GM19043 (cell line): Measurements from ENCODE around the gene AURKB.
A peak's percentile ranks its signal among the peaks of the same experiment; 100 is the strongest.

ENCODE experiments used
- ATAC-seq: cut with Tn5 transposase; IDR thresholded peaks from one replicate; pipeline ENCODE4 v1.9.1; 2021; ENCODE audit warnings: low read depth; ENCODE audit not compliant: unreplicated experiment

AURKB gene

DNA sequence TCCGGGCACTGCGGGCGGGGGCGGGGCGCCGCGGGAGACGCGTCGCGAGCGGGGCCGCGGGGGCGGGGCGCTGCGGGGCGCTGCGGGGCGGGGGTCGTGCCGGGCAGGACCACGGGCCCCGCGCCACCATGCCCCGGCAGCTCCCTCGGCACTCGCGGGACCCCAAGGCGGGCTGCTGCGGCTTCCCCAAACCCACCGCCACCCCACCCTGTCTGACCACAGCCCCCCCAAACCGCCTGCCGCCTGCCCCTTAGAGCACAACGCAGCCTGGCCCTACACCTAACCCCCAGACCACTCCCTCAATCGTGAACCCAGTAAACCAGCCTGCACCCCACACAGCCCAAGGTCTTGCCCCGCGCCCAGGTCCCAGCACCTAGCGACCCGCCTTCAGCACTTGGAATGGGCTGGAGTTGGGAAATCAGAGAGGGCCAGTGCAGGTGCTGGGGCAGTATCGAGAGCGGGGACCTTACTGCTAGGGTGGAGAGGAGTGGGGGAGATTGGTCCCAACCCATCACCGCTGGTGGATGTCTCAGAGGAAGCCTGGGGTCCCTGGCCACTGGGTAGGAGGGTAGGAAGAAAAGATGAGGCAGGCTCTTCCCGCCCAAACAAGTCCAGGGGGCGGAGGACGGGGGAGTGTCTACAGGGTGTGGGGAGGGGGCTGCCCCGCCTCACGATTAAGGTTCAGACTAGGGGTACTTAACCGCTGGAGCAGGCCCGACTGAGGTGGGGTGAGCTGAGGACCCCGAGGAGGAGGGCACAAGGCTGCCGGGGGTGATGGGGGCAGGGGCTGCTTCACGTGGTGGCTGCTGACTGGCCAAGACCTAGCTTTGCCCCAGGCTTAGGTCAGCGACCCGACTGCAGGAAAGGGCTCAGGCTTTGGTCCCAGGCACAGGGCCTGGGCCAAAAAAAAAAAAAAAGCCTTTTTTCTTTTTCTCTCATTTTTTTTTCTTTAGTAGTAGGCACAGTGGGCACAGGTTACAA, 47.1 kb downstream of the AURKB start:
- no peak for ATAC-seq

DNA sequence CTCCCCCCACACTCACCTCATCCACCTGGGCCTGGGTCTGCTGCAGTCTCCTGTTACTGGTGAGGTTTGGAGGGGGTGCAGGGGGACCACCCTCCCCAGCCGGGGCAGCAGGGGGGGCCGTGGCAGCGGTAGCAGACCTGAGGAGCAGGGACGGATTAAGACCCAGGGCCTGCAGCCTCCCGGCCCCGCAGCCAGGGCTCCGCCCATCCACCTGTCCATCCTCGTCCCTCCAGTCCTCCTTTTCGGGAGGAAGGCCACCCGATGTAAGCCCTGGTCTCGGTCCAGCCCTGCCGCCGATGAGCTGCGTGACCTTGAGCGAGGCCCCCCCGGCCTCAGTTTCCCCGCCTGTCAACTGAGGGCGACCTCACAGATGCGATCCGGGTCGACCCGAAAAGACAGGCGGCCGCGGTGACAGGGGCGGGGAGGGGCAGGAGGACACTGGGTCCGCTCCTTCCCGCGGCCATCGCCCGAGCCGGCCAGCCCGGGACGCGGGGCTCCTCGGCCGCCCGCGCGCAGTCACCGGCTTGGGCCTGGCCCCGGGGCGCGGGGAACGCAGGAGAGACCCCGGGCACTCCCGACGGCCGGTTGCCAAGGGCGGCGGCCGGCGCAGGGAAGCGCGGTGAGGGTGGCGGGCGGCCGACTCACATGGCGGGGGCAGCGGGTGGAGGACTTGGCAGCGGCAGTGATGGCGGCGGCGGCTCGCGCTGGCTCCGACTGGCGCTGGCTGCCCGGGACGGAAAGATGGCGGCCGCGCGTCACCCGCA, 48.0 kb downstream of the AURKB start, which contains the start of gene VAMP2:
Gene VAMP2 (minus strand): TSS at position 716 of the 764 bp plus-strand sequence. CDS start 69 bp downstream, at position 647.
- no peak for ATAC-seq

DNA sequence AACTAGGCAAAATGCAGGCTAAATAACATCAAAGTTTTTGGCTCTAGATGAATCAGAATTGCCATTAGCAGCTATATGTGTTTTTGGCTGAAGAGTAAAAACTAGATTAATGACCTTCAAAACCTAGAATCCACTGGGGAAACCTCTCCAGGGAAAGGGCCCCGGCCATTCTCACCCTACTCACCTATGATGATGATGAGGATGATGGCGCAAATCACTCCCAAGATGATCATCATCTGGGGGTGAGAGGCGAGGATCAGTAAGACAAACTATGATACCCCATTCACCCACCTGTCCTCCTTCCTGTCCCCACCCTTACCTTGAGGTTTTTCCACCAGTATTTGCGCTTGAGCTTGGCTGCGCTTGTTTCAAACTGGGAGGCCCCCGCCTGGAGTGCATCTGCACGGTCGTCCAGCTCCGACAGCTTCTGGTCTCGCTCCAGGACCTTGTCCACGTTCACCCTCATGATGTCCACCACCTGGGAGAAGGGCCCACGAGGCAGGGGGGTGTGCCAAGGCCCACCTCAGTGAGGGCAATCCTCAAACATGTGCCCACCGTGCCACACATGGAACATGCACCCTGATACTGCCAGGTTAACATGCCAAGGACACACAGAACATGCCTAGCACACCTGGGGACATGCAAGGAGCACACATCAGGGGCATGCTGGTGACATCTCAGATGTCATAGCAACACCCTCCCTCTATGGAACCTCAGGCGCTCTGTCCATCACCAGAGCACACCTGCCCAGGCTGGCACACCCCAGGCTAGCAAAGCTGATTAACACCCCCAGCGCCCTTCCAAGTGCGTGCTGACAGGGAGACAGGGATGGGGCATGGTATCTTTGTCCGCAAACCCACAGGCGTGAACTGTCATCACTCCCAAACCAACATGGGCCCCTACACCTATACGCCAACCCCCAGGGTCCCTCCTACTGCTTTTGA, 48.8 kb downstream of the AURKB start:
- no peak for ATAC-seq

DNA sequence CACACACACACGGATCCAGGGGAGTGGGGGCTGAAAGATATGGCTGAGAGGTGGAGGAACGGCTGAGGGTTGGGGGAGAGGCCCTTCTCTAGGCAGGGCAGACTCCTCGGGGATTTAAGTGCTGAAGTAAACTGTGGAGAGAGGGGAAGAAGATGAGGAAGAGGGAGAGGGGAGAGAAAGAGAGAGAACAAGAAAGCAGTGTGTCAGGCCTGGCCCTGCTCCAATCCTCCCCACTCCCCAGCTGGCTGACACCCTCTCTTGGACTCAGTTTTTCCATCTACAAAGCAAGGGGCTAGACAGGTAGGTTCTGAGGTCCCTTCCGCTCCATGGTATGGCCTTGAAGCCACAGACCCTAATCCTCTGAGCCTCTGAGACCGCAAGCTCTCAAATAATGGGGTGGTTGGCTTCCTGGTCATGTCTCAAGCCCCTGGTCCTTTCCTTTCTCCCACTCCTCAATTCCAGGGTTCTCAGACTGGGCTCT, 49.6 kb downstream of the AURKB start:
- no peak for ATAC-seq

DNA sequence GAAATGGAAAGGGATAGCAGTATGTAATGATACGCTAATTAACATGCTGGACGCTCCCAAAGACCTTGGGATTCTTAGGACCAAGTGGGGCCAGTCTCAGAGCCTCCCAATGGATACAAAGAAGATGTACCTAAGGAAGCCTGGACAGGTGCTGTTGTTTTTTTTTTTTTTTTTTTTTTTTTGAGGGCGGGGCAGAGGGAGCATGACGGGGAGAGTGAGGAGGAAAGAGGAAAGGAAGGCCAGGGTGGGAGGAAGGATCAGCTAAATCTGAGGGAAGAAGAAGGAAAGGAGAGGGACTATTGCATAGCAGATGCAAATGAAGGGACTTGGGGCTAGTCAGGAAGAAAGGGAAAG, 50.2 kb downstream of the AURKB start:
- no peak for ATAC-seq

DNA sequence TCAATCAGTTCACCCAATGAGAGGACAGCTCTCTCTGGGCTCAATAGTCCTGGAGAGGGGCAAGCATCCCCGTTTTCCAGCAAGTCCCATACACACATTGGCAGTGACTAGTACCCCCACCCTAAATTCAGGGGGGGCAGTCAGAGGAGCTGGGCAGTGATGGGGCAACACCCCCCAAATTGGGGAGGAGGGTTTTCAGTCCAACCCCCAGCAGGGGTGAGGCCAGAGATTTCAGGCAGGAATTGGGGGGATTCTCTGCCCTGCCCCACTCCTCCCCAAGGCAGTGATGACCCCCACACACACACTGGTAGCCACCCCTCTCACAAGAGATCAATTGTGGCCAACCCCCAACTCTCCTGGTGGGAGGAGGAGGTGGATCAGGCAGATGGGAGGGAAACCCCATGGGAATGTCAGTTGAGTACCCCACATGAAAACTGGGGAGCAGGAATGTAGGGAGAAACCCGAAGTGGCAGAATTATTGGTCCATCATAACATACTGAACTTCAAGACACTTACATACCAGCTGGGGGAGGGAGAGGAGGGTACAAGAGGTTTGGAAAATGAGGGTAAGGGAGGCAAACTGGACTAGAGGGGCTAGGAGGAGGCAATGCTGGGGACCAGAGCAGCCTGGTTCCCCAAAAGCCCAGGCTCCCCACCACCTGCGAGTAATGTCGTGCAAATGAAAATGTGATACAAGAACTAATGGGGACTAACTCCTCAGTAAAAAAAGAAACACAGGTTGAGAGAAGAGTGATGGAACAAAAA, 50.7 kb downstream of the AURKB start:
- ATAC-seq = no peak

DNA sequence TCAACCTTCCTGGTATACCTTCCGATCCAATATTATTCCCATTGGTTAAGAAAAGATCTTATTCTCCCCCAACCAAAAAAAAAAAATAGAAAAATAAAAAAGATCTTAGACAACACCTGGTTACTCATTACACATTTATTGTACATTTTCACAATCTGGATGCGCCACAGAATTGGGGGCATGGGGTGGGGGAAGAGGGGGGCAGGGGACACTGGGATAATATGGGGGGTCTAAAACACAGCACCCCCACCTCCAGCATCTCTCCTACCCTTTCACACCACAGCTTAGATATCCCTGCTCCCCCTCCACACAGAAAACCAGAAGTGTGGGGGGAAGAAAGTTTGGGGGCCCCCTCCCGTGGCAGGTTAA, 51.4 kb downstream of the AURKB start:
- no peak for ATAC-seq

DNA sequence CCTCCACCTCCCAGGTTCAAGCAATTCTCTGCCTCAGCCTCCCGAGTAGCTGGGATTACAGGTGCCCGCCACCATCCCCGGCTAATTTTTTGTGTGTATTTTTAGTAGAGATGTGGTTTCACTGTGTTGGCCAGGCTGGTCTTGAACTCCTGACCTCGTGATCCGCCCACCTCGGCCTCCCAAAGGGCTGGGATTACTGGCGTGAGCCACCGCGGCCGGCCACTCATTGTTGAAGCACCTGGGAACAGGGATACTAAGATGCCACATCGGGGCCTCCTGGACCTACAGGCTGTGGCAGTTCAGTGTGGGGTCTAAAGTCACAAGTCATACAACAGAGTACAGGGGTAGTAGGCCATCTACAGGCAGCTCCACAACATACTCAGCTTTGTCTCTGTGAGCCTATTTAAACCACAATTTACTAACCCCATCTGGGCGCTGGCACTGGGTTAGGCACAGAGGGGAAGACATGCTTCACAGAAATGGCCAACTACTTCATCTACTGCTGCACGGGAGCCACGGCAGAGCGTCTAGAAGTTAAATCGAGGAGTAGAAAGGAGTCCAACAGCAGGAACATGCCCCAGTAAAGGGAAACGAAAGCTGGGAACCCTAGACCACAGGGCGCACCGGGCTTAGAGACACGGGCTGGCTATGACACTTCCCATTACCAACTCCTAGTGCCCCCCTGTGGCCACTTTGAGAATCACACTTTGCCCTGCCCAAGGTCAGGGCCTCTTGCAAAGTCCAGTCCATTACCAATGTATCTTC, 51.9 kb downstream of the AURKB start:
- ATAC-seq = no peak

DNA sequence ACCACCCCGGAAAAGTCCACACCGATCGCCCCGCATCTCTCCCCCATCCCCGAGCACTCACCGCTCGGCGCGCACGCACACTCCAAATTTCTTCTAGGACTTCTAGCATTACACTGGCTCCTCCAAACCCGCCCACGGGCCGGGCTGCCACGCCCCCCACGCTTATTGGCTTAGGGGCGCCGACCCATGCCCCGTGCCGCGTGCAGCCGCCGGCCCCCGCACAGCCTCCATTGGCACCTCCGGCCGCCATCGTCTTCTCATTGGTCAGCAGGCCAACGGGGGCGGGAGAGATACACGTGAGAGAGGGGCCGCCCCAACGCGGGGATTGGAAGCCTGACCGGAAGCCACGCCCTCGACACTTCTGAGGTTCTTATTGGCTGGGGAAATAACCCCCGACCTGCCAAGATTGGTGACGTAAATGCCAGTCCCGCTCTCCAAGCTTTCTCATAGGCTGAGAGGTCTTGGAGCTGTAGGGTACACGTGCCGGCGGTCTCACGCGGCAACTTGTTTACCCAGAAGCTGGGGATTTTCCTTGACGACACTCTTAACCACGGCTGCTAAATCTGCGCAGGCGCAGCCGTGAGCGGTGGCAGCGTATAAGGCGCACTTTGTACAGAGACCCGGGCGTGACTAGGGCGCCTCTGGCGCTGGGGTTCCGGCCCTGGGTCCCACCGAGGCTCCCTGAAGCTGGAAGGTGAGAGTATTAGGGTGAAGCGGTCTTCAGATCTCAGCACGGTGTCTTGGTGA, 54.0 kb downstream of the AURKB start:
- peak; percentile 74 for ATAC-seq

DNA sequence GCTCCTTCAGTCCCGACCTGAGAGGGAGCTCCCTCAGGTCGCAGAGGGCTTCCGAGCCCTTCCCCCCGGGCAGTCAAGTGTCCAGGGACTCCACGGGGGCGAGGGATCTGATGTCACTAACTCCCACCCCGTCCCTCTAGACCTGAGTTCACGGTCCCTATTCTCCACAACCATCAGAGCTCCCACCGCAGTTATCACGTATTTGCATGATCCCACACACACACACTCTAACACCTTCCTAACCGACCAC, 54.5 kb downstream of the AURKB start:
- ATAC-seq = no peak

DNA sequence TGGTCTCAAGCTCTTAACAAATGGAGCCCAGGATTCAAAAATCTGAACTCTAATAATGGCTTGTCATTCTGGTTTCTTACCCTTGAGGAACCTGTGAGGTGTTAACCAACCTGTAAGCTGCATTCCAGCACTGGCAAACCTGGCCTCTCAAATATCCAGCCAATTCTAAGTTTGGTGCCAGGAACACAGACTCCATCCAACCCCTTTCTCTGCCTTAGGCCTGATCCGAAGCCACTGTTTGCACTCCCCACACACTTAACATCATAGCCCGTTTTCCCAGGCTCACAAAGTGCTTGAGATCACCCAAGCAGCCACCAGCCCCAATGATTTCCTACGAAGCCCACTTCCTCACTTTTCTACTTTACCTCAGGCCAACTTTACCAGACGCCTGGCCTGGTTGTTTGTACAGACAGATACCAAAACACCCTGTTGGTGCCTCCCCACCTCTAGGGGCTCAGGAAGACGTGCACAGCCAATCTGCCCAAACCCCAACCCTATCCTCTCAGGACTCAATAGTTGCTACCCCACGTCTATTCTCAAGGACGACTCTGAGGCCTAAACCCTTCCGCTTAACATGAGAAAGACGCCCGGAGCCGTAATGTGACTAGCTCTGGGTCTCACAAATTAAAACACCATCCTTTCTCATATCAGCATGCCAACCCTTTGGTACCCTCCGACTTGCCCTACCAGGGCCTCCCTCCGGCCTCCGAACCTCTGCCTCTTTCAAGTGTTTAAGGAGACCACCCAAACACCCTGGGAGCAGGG, 55.0 kb downstream of the AURKB start:
- no peak for ATAC-seq
